HepG2 (cell line): Measurements from ENCODE around the gene HSD17B8. TPM values are rescaled to one million over a fixed set of nuclear protein-coding genes. Genes with fewer than 3 reads are reported as not detected.

Source experiments
- ASH2L ChIP-seq: fragments of 300-600, 200-600 bp; sonication (generic); IDR thresholded peaks from 2 replicates; pipeline ENCODE4 v1.7.0; 2017; ENCODE audit warnings: low read depth, mild to moderate bottlenecking, moderate library complexity, mixed read lengths, low read length; ENCODE audit not compliant: insufficient read length
- ATF7-NPFF ChIP-seq: sonication (generic); formaldehyde crosslinking; IDR thresholded peaks from 2 replicates; pipeline ENCODE4 v1.8.1; 2023; ENCODE audit warnings: mild to moderate bottlenecking, low read depth, missing genetic modification reagents, moderate library complexity
- BRD4 ChIP-seq: sonication (generic); formaldehyde crosslinking; IDR thresholded peaks from 2 replicates; pipeline ENCODE4 v1.4.0; 2020; ENCODE audit warnings: missing genetic modification reagents
- GATAD1 ChIP-seq: IDR thresholded peaks from 2 replicates; pipeline ENCODE4 v1.6.1; 2016; ENCODE audit warnings: missing genetic modification reagents, missing compliant biosample characterization
- GATAD2A ChIP-seq: IDR thresholded peaks from 2 replicates; pipeline ENCODE4 v1.6.1; 2016
- GZF1 ChIP-seq: sonication (generic); formaldehyde crosslinking; IDR thresholded peaks from 2 replicates; pipeline ENCODE4 v1.5.1; 2020; ENCODE audit warnings: mild to moderate bottlenecking, missing genetic modification reagents
- KDM6A ChIP-seq: IDR thresholded peaks from 2 replicates; pipeline ENCODE4 v1.6.1; 2016; ENCODE audit warnings: low read depth
- NFE2L1 ChIP-seq: sonication (generic); formaldehyde crosslinking; IDR thresholded peaks from 2 replicates; pipeline ENCODE4 v1.4.0; 2020; ENCODE audit warnings: missing genetic modification reagents, mild to moderate bottlenecking, borderline replicate concordance
- POGZ ChIP-seq: sonication (generic); formaldehyde crosslinking; IDR thresholded peaks from 2 replicates; pipeline ENCODE4 v1.4.0; 2020; ENCODE audit warnings: mild to moderate bottlenecking, missing genetic modification reagents
- RXRA ChIP-seq: sonication (generic); formaldehyde crosslinking; IDR thresholded peaks from 2 replicates; pipeline ENCODE4 v1.5.1; 2020; ENCODE audit warnings: missing genetic modification reagents
- SNRNP70 ChIP-seq: fragments of 200-400 bp; formaldehyde crosslinking; IDR thresholded peaks from 2 replicates; pipeline ENCODE4 v1.6.1; 2017; ENCODE audit warnings: mild to moderate bottlenecking, low read depth, low read length, moderate library complexity
- TOPORS ChIP-seq: sonication (generic); formaldehyde crosslinking; IDR thresholded peaks from 2 replicates; pipeline ENCODE4 v1.8.0; 2023; ENCODE audit warnings: mild to moderate bottlenecking, missing genetic modification reagents
- TP53 ChIP-seq: sonication (generic); formaldehyde crosslinking; conservative IDR thresholded peaks from 2 replicates; pipeline ENCODE4 v1.4.0; 2020; ENCODE audit warnings: missing genetic modification reagents
- WIZ ChIP-seq: sonication (generic); formaldehyde crosslinking; IDR thresholded peaks from 2 replicates; pipeline ENCODE4 v1.5.1; 2020; ENCODE audit warnings: mild to moderate bottlenecking, missing genetic modification reagents
- ZBTB34 ChIP-seq: sonication (generic); formaldehyde crosslinking; IDR thresholded peaks from 2 replicates; pipeline ENCODE4 v1.8.0; 2022; ENCODE audit warnings: mild to moderate bottlenecking, missing genetic modification reagents
- ZMAT3 ChIP-seq: sonication (generic); formaldehyde crosslinking; conservative IDR thresholded peaks from 2 replicates; pipeline ENCODE4 v1.7.0; 2021; ENCODE audit warnings: missing genetic modification reagents
- ZNF225 ChIP-seq: sonication (generic); formaldehyde crosslinking; IDR thresholded peaks from 2 replicates; pipeline ENCODE4 v1.4.0; 2020; ENCODE audit warnings: mild to moderate bottlenecking, missing genetic modification reagents
- ZNF263 ChIP-seq: sonication (generic); formaldehyde crosslinking; IDR thresholded peaks from 2 replicates; pipeline ENCODE4 v1.4.0; 2020; ENCODE audit warnings: missing genetic modification reagents
- ZNF704 ChIP-seq: sonication (generic); formaldehyde crosslinking; IDR thresholded peaks from 2 replicates; pipeline ENCODE4 v1.8.1; 2023; ENCODE audit warnings: mild to moderate bottlenecking, inconsistent platforms, moderate library complexity, missing genetic modification reagents, borderline replicate concordance
- ZNF788 ChIP-seq: sonication (generic); formaldehyde crosslinking; IDR thresholded peaks from 2 replicates; pipeline ENCODE4 v1.5.0; 2020; ENCODE audit warnings: mild to moderate bottlenecking, missing genetic modification reagents, borderline replicate concordance
- ZNF883 ChIP-seq: sonication (generic); formaldehyde crosslinking; IDR thresholded peaks from 2 replicates; pipeline ENCODE4 v1.5.1; 2020; ENCODE audit warnings: mild to moderate bottlenecking, missing genetic modification reagents; ENCODE audit errors: not compliant biosample characterization
- polyA plus RNA-seq, 8 experiments: library from polyadenylated mRNA; depleted of rRNA in 3 of 8; stranded (reverse) in 7 of 8; unstranded in 1 of 8; fragments of >200 nt; fragmentation: Illumina TruSeq in 4 of 8; extraction: Trizol in 4 of 8; gene quantifications; 2 replicates each; pipeline versions ENCODE4 v1.2.1 to v1.2.3, GENCODE V29; 2011 to 2016; ENCODE audit warnings: low read depth in 4 of 8, missing spikeins in 1 of 8, mixed read lengths in 1 of 8; ENCODE audit not compliant: insufficient read depth in 1 of 8
- total RNA-seq, 5 experiments: library from RNA; depleted of rRNA; stranded (reverse); fragments of >200 nt; fragmentation: Illumina TruSeq; extraction: Trizol; gene quantifications; 2 replicates each; pipeline ENCODE4 v1.2.3, GENCODE V29; 2016; ENCODE audit warnings: low read depth in 1 of 5
- TF ChIP-seq, protein P1 (sequence below): sonication (generic); formaldehyde crosslinking; IDR thresholded peaks from 2 replicates; pipeline ENCODE4 v1.4.0; 2020; ENCODE audit warnings: missing genetic modification reagents
- TF ChIP-seq, protein P2 (sequence below): sonication (generic); formaldehyde crosslinking; IDR thresholded peaks from 2 replicates; pipeline ENCODE4 v1.9.0; 2021; ENCODE audit warnings: missing genetic modification reagents, mild to moderate bottlenecking, borderline replicate concordance

The HSD17B8 gene
- total and polyA plus RNA-seq, 2 of the 13 experiments (the other 11 are each of a cell fraction or from before 2014, with no cell fraction given) = 12.6 to 20.1 TPM

- TF ChIP-seq, protein P1, sequence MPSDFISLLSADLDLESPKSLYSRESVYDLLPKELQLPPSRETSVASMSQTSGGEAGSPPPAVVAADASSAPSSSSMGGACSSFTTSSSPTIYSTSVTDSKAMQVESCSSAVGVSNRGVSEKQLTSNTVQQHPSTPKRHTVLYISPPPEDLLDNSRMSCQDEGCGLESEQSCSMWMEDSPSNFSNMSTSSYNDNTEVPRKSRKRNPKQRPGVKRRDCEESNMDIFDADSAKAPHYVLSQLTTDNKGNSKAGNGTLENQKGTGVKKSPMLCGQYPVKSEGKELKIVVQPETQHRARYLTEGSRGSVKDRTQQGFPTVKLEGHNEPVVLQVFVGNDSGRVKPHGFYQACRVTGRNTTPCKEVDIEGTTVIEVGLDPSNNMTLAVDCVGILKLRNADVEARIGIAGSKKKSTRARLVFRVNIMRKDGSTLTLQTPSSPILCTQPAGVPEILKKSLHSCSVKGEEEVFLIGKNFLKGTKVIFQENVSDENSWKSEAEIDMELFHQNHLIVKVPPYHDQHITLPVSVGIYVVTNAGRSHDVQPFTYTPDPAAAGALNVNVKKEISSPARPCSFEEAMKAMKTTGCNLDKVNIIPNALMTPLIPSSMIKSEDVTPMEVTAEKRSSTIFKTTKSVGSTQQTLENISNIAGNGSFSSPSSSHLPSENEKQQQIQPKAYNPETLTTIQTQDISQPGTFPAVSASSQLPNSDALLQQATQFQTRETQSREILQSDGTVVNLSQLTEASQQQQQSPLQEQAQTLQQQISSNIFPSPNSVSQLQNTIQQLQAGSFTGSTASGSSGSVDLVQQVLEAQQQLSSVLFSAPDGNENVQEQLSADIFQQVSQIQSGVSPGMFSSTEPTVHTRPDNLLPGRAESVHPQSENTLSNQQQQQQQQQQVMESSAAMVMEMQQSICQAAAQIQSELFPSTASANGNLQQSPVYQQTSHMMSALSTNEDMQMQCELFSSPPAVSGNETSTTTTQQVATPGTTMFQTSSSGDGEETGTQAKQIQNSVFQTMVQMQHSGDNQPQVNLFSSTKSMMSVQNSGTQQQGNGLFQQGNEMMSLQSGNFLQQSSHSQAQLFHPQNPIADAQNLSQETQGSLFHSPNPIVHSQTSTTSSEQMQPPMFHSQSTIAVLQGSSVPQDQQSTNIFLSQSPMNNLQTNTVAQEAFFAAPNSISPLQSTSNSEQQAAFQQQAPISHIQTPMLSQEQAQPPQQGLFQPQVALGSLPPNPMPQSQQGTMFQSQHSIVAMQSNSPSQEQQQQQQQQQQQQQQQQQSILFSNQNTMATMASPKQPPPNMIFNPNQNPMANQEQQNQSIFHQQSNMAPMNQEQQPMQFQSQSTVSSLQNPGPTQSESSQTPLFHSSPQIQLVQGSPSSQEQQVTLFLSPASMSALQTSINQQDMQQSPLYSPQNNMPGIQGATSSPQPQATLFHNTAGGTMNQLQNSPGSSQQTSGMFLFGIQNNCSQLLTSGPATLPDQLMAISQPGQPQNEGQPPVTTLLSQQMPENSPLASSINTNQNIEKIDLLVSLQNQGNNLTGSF (CRISPR knock-in tag) = no peak
- no peak for TF ChIP-seq ATF7-NPFF (CRISPR knock-in tag)
- TF ChIP-seq ZMAT3 (CRISPR knock-in tag) = no peak; the same call in 1 of the 2 replicates
- no peak for TF ChIP-seq TP53 (CRISPR knock-in tag)
- no peak for TF ChIP-seq POGZ
- no peak for TF ChIP-seq RXRA (CRISPR knock-in tag)
- no peak for TF ChIP-seq ASH2L
- no peak for TF ChIP-seq TOPORS
- TF ChIP-seq KDM6A (CRISPR knock-in tag) = no peak
- TF ChIP-seq ZNF225 (CRISPR knock-in tag) = no peak
- no peak for TF ChIP-seq ZNF263 (CRISPR knock-in tag)
- TF ChIP-seq GATAD2A (CRISPR knock-in tag) = no peak
- TF ChIP-seq WIZ (CRISPR knock-in tag) = no peak
- TF ChIP-seq, protein P2, sequence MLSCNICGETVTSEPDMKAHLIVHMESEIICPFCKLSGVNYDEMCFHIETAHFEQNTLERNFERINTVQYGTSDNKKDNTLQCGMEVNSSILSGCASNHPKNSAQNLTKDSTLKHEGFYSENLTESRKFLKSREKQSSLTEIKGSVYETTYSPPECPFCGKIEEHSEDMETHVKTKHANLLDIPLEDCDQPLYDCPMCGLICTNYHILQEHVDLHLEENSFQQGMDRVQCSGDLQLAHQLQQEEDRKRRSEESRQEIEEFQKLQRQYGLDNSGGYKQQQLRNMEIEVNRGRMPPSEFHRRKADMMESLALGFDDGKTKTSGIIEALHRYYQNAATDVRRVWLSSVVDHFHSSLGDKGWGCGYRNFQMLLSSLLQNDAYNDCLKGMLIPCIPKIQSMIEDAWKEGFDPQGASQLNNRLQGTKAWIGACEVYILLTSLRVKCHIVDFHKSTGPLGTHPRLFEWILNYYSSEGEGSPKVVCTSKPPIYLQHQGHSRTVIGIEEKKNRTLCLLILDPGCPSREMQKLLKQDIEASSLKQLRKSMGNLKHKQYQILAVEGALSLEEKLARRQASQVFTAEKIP (CRISPR knock-in tag) = no peak
- TF ChIP-seq NFE2L1 (CRISPR knock-in tag) = no peak
- no peak for TF ChIP-seq SNRNP70
- no peak for TF ChIP-seq ZNF788 (CRISPR knock-in tag)
- no peak for TF ChIP-seq GATAD1
- TF ChIP-seq ZBTB34 = no peak
- no peak; the same call in 1 of the 2 replicates for TF ChIP-seq GZF1 (CRISPR knock-in tag)
- no peak for TF ChIP-seq ZNF704 (CRISPR knock-in tag)
- TF ChIP-seq BRD4 = no peak
- TF ChIP-seq ZNF883 (CRISPR knock-in tag) = no peak
Observed at GRCh38 chr6:33201147-33201545, 3.3 kb upstream of the HSD17B8 start (continued).
